HepG2 (cell line): ENCODE results near the gene SLC16A5. TPM values are rescaled to one million over a fixed set of nuclear protein-coding genes. Genes with fewer than 3 reads are reported as not detected.

Source experiments
- ATAC-seq: fragments of 200-7000 bp; cut with Tn5 transposase; 3 replicates; pipeline ENCODE4 v1.9.1; 2020; ENCODE audit warnings: mild to moderate bottlenecking, moderate library complexity
- BruUV-seq: library from RNA; stranded (reverse); fragments of 400-500 nt; replicated peaks from 2 replicates; lab custom pipeline; 2021; lab: Mats Ljungman, UMichigan
- CTCF ChIA-PET: fragments of 300-600 bp; formaldehyde crosslinking; extraction: SDS; loops from one replicate; lab custom pipeline; 2021; ENCODE audit warnings: low total read pairs, inconsistent platforms, low intra/inter-chr PET ratio; lab: Yijun Ruan, JAX
- POLR2A ChIA-PET: fragments of 350-600 bp; sonication (Branson Sonifier 250); formaldehyde crosslinking; loops from one replicate; lab custom pipeline; 2020; ENCODE audit warnings: antibody characterized with exemption, inconsistent platforms; lab: Yijun Ruan, JAX
- DNase-seq: peaks from one replicate; pipeline ENCODE4 v3.0.0-alpha.2; 2015; ENCODE audit warnings: low spot score
- FAIRE-seq: peaks from 3 replicates; lab custom pipeline; 2011; peaks lifted over from hg19 to GRCh38; lab: Jason Lieb, UNC
- H2AFZ ChIP-seq: one replicate; pipeline ENCODE4 v1.6.1; 2011; ENCODE audit warnings: low read length, inconsistent platforms
- H3K27ac ChIP-seq: fragments of 300-600 bp; 3 replicates; pipeline ENCODE4 v1.8.0; 2011; ENCODE audit warnings: mixed run types, mild to moderate bottlenecking, mixed read lengths, low read length, inconsistent platforms; ENCODE audit not compliant: insufficient read depth; ENCODE audit errors: extremely low read length
- H3K27me3 ChIP-seq, 2 experiments: fragments of 200-600 bp in 1 of 2; 2 replicates in 1 of 2; 3 replicates in 1 of 2; pipeline versions ENCODE4 v1.6.0 to v1.8.0; 2011; ENCODE audit warnings: low read length in 2 of 2, mild to moderate bottlenecking in 2 of 2, moderate library complexity in 2 of 2, inconsistent platforms in 1 of 2; ENCODE audit not compliant: insufficient read depth in 2 of 2, control insufficient read depth in 1 of 2
- H3K36me3 ChIP-seq, 2 experiments: fragments of 200-600 bp in 1 of 2; replicated peaks in 1 of 2; 2 replicates in 1 of 2; 3 replicates in 1 of 2; pipeline versions ENCODE4 v1.5.1 to v1.8.0; 2011; ENCODE audit warnings: low read length in 2 of 2, inconsistent platforms in 1 of 2; ENCODE audit not compliant: insufficient read depth in 2 of 2, control insufficient read depth in 1 of 2
- H3K4me1 ChIP-seq: 2 replicates; pipeline ENCODE4 v1.5.1; 2012; ENCODE audit warnings: low read length, inconsistent platforms; ENCODE audit not compliant: insufficient read depth
- H3K4me2 ChIP-seq: 2 replicates; pipeline ENCODE4 v1.6.0; 2011; ENCODE audit warnings: low read depth, low read length, inconsistent platforms
- H3K4me3 ChIP-seq, 3 experiments: fragments of 200-600 bp in 1 of 3; sonication (generic), shearing (Covaris generic) in 1 of 3; replicated peaks in 1 of 3; 2 replicates each; pipeline ENCODE4 v1.5.1; 2011 to 2016; ENCODE audit warnings: low read length in 3 of 3, inconsistent platforms in 2 of 3, low read depth in 2 of 3, mild to moderate bottlenecking in 2 of 3, control low read depth in 1 of 3, mixed read lengths in 1 of 3; ENCODE audit not compliant: insufficient read depth in 1 of 3
- H3K79me2 ChIP-seq: one replicate; pipeline ENCODE4 v1.6.1; 2011; ENCODE audit warnings: low read length, inconsistent platforms; ENCODE audit not compliant: insufficient read depth
- H3K9ac ChIP-seq: 2 replicates; pipeline ENCODE4 v1.6.0; 2011; ENCODE audit warnings: mild to moderate bottlenecking, low read depth, low read length, inconsistent platforms; ENCODE audit not compliant: insufficient read depth
- H3K9me3 ChIP-seq: 2 replicates; pipeline ENCODE4 v1.5.1; 2012; ENCODE audit warnings: mild to moderate bottlenecking, low read length
- H4K20me1 ChIP-seq: 2 replicates; pipeline ENCODE4 v1.6.0; 2011; ENCODE audit warnings: inconsistent platforms, mild to moderate bottlenecking, low read length, moderate library complexity; ENCODE audit not compliant: insufficient read depth
- ATRX ChIP-seq: sonication (generic); formaldehyde crosslinking; IDR thresholded peaks from 2 replicates; pipeline ENCODE4 v1.4.0; 2020; ENCODE audit warnings: missing genetic modification reagents, borderline replicate concordance
- EHMT2 ChIP-seq: fragments of 200-600 bp; sonication (generic); IDR thresholded peaks from 2 replicates; pipeline ENCODE4 v1.7.0; 2017; ENCODE audit warnings: antibody characterized with exemption, low read depth, low read length, borderline replicate concordance
- FOXC1 ChIP-seq: sonication (generic); formaldehyde crosslinking; IDR thresholded peaks from 2 replicates; pipeline ENCODE4 v1.8.0; 2022; ENCODE audit warnings: mild to moderate bottlenecking, missing genetic modification reagents, borderline replicate concordance
- GPN1 ChIP-seq: sonication (generic); formaldehyde crosslinking; IDR thresholded peaks from 2 replicates; pipeline ENCODE4 v1.5.1; 2020; ENCODE audit warnings: missing genetic modification reagents, borderline replicate concordance
- HOXA7 ChIP-seq: sonication (generic); formaldehyde crosslinking; IDR thresholded peaks from 2 replicates; pipeline ENCODE4 v1.8.1; 2022; ENCODE audit warnings: mild to moderate bottlenecking, missing genetic modification reagents, moderate library complexity
- JUNB ChIP-seq: sonication (generic); formaldehyde crosslinking; IDR thresholded peaks from 2 replicates; pipeline ENCODE4 v1.8.0; 2022; ENCODE audit warnings: missing genetic modification reagents, mild to moderate bottlenecking, borderline replicate concordance
- KLF9 ChIP-seq: IDR thresholded peaks from 2 replicates; pipeline ENCODE4 v1.6.1; 2016; ENCODE audit warnings: low read depth
- PITX1 ChIP-seq: sonication (generic); formaldehyde crosslinking; IDR thresholded peaks from 2 replicates; pipeline ENCODE4 v1.5.1; 2020; ENCODE audit warnings: mild to moderate bottlenecking, missing genetic modification reagents
- POLR2AphosphoS2 ChIP-seq: IDR thresholded peaks from 2 replicates; pipeline ENCODE4 v1.6.1; 2011; ENCODE audit warnings: low read depth, low read length, improper control_type of control experiment
- PRPF4 ChIP-seq: fragments of 200-400 bp; formaldehyde crosslinking; IDR thresholded peaks from 2 replicates; pipeline ENCODE4 v1.6.1; 2016; ENCODE audit warnings: low read length, low read depth; ENCODE audit not compliant: poor library complexity, severe bottlenecking
- SSRP1 ChIP-seq: IDR thresholded peaks from 2 replicates; pipeline ENCODE4 v1.6.1; 2016; ENCODE audit warnings: control low read depth
- TCF7L2 ChIP-seq: IDR thresholded peaks from 2 replicates; pipeline ENCODE4 v1.6.1; 2011; ENCODE audit warnings: mild to moderate bottlenecking, low read depth, low read length, moderate library complexity
- WGBS: methylation state at CpG from one replicate; pipeline ENCODE4 v1.1.6; 2017; ENCODE audit warnings: low lambda C conversion rate; 5-methylcytosine and 5-hydroxymethylcytosine counted together
- in situ Hi-C: cut with HindIII; loops from 2 replicates; pipeline ENCODE4 v1.10.0; 2017; ENCODE audit warnings: low pct_unique_long_range_greater_than_20kb; ENCODE audit not compliant: extremely low pct_ligation_motif_present
- intact Hi-C: fragments of 100-400 bp; cut with micrococcal nuclease; formaldehyde crosslinking; loops from one replicate; pipeline ENCODE4 v1.10.0; 2022; ENCODE audit not compliant: unreplicated experiment
- polyA plus RNA-seq, 8 experiments: library from polyadenylated mRNA; depleted of rRNA in 3 of 8; stranded (reverse) in 7 of 8; unstranded in 1 of 8; fragments of >200 nt; fragmentation: Illumina TruSeq in 4 of 8; extraction: Trizol in 4 of 8; gene quantifications; 2 replicates each; pipeline versions ENCODE4 v1.2.1 to v1.2.3, GENCODE V29; 2011 to 2016; ENCODE audit warnings: low read depth in 4 of 8, missing spikeins in 1 of 8, mixed read lengths in 1 of 8; ENCODE audit not compliant: insufficient read depth in 1 of 8
- total RNA-seq, 5 experiments: library from RNA; depleted of rRNA; stranded (reverse); fragments of >200 nt; fragmentation: Illumina TruSeq; extraction: Trizol; gene quantifications; 2 replicates each; pipeline ENCODE4 v1.2.3, GENCODE V29; 2016; ENCODE audit warnings: low read depth in 1 of 5
- TF ChIP-seq, protein P1 (sequence below): sonication (generic); formaldehyde crosslinking; IDR thresholded peaks from 2 replicates; pipeline ENCODE4 v1.4.0; 2020; ENCODE audit warnings: mild to moderate bottlenecking, missing genetic modification reagents
- TF ChIP-seq, protein P2 (sequence below): sonication (generic); formaldehyde crosslinking; IDR thresholded peaks from 2 replicates; pipeline ENCODE4 v1.4.0; 2020; ENCODE audit warnings: missing genetic modification reagents
- TF ChIP-seq, protein P3 (sequence below): sonication (generic); formaldehyde crosslinking; IDR thresholded peaks from 2 replicates; pipeline ENCODE4 v1.5.0; 2020; ENCODE audit warnings: mild to moderate bottlenecking, missing genetic modification reagents

SLC16A5 gene
- total and polyA plus RNA-seq, 2 of the 13 experiments (the other 11 are each of a cell fraction or from before 2014, with no cell fraction given), result 0.69 to 5.6 TPM

DNA sequence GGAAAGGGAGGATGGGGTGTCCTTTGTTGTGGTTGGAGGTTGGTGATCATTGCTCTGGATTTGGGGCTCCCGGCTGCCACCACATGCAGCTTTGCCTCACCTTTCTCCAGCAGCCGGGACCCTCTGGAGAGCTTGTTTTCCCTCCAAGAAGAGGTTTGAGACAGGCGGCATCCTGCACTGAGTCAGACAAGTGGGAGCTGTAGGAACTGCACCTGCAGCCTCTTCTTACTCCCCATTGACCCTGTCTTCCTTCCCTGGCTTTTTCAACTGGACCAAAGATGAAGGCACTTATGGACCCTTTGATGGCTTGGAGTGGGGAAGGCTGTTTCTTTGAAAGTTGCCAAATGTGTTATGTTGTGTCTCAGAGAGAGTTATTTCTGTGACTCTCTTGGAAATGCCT, 24.1 kb upstream of the SLC16A5 start:
- Histone ChIP-seq H3K4me2 (no peak overlapping the region), H3K27ac (no peak overlapping the region), H3K27me3 (no peaks in the 10 kb centered on the region), H3K79me2 (no peaks in the 10 kb centered on the region), H3K4me1 (0 out of 2 replicates have a peak, but pooled peaks cover 6% of the 10 kb centered on the region), H3K36me3 (peaks cover 25 to 53% of the 10 kb centered on the region in 2 experiments), H3K4me3 (no peak overlapping the region), H2AFZ (no peak overlapping the region), H3K9me3 (no peaks in the 10 kb centered on the region), H3K9ac (no peak overlapping the region), H4K20me1 (no peaks in the 10 kb centered on the region)
- POLR2A ChIA-PET, result interaction anchor here (0.9 to 1.2 kb wide), 3 partner anchors 14 to 31 kb away, joined by 3 read pairs; no protein-coding TSS in a partner anchor
- ATAC-seq (peak; percentile 15; the same call in 1 of the 3 replicates), FAIRE-seq (no peak), DNase-seq (no peak)
- intact Hi-C loops, result no loop called here
- BruUV-seq, result no TSS peak
- CTCF ChIA-PET, result no interaction called here
- in situ Hi-C loops, result no loop called here
- no peak for TF ChIP-seq HOXA7 (CRISPR knock-in tag)
- no peak for TF ChIP-seq KLF9 (CRISPR knock-in tag)
- TF ChIP-seq ATRX (CRISPR knock-in tag), result no peak
- no peak for TF ChIP-seq SSRP1 (CRISPR knock-in tag)
- TF ChIP-seq JUNB (CRISPR knock-in tag), result no peak
- no peak for TF ChIP-seq FOXC1 (CRISPR knock-in tag)
- no peak for TF ChIP-seq POLR2AphosphoS2
- no peak for TF ChIP-seq EHMT2
- TF ChIP-seq, protein P1, sequence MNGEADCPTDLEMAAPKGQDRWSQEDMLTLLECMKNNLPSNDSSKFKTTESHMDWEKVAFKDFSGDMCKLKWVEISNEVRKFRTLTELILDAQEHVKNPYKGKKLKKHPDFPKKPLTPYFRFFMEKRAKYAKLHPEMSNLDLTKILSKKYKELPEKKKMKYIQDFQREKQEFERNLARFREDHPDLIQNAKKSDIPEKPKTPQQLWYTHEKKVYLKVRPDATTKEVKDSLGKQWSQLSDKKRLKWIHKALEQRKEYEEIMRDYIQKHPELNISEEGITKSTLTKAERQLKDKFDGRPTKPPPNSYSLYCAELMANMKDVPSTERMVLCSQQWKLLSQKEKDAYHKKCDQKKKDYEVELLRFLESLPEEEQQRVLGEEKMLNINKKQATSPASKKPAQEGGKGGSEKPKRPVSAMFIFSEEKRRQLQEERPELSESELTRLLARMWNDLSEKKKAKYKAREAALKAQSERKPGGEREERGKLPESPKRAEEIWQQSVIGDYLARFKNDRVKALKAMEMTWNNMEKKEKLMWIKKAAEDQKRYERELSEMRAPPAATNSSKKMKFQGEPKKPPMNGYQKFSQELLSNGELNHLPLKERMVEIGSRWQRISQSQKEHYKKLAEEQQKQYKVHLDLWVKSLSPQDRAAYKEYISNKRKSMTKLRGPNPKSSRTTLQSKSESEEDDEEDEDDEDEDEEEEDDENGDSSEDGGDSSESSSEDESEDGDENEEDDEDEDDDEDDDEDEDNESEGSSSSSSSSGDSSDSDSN (CRISPR knock-in tag), result no peak
- TF ChIP-seq, protein P2, sequence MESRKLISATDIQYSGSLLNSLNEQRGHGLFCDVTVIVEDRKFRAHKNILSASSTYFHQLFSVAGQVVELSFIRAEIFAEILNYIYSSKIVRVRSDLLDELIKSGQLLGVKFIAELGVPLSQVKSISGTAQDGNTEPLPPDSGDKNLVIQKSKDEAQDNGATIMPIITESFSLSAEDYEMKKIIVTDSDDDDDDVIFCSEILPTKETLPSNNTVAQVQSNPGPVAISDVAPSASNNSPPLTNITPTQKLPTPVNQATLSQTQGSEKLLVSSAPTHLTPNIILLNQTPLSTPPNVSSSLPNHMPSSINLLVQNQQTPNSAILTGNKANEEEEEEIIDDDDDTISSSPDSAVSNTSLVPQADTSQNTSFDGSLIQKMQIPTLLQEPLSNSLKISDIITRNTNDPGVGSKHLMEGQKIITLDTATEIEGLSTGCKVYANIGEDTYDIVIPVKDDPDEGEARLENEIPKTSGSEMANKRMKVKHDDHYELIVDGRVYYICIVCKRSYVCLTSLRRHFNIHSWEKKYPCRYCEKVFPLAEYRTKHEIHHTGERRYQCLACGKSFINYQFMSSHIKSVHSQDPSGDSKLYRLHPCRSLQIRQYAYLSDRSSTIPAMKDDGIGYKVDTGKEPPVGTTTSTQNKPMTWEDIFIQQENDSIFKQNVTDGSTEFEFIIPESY (CRISPR knock-in tag), result no peak
- no peak for TF ChIP-seq PITX1 (CRISPR knock-in tag)
- TF ChIP-seq PRPF4, result no peak
- TF ChIP-seq TCF7L2, result no peak
- TF ChIP-seq, protein P3, sequence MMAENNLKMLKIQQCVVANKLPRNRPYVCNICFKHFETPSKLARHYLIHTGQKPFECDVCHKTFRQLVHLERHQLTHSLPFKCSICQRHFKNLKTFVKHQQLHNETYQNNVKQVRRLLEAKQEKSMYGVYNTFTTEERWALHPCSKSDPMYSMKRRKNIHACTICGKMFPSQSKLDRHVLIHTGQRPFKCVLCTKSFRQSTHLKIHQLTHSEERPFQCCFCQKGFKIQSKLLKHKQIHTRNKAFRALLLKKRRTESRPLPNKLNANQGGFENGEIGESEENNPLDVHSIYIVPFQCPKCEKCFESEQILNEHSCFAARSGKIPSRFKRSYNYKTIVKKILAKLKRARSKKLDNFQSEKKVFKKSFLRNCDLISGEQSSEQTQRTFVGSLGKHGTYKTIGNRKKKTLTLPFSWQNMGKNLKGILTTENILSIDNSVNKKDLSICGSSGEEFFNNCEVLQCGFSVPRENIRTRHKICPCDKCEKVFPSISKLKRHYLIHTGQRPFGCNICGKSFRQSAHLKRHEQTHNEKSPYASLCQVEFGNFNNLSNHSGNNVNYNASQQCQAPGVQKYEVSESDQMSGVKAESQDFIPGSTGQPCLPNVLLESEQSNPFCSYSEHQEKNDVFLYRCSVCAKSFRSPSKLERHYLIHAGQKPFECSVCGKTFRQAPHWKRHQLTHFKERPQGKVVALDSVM (CRISPR knock-in tag), result no peak
- no peak for TF ChIP-seq GPN1 (CRISPR knock-in tag)
- 80% methylated on average over 3 of the region's 3 CpGs for WGBS
